GM23248 (cell line): Measurements from ENCODE around the gene C2CD4D.

Experiments used
- EZH2 ChIP-seq: fragments of 200-600 bp; sonication (generic); IDR thresholded peaks from 2 replicates; pipeline ENCODE4 v1.6.1; 2018; ENCODE audit warnings: antibody characterized with exemption, mild to moderate bottlenecking; ENCODE audit not compliant: insufficient read depth, poor library complexity, severe bottlenecking
- EZH2phosphoT487 ChIP-seq: fragments of 200-600 bp; sonication (generic); IDR thresholded peaks from 2 replicates; pipeline ENCODE4 v1.6.1; 2018; ENCODE audit warnings: antibody characterized with exemption, moderate library complexity, mild to moderate bottlenecking, low read depth; ENCODE audit not compliant: insufficient read depth

GRCh38 chr1:151839457-151840403, at the start of gene C2CD4D:
- TF ChIP-seq EZH2phosphoT487, result no peak
- TF ChIP-seq EZH2, result no peak
